H9 (cell line): ENCODE measurements around the gene ZBTB20. TPM values are rescaled to one million over a fixed set of nuclear protein-coding genes. Genes with fewer than 3 reads are reported as not detected.

Experiments used
- DNase-seq: peaks from one replicate; pipeline ENCODE4 v3.0.0-alpha.2; 2017
- H2AFZ ChIP-seq: one replicate; pipeline ENCODE4 v1.6.1; 2013; ENCODE audit warnings: mild to moderate bottlenecking, low read length, control low read depth, moderate library complexity
- H2AK5ac ChIP-seq: 2 replicates; pipeline ENCODE4 v1.6.1; 2013; ENCODE audit warnings: low read length, control low read depth, mixed read lengths; ENCODE audit not compliant: insufficient read length
- H2BK120ac ChIP-seq: one replicate; pipeline ENCODE4 v1.6.1; 2013; ENCODE audit warnings: low read depth, mild to moderate bottlenecking, low read length, control low read depth, inconsistent platforms; ENCODE audit not compliant: poor library complexity, severe bottlenecking
- H2BK12ac ChIP-seq: 2 replicates; pipeline ENCODE4 v1.6.1; 2013; ENCODE audit warnings: low read length, control low read depth, mixed read lengths, low read depth; ENCODE audit not compliant: insufficient read length
- H2BK15ac ChIP-seq: 2 replicates; pipeline ENCODE4 v1.6.1; 2013; ENCODE audit warnings: low read depth, low read length, control low read depth
- H2BK20ac ChIP-seq: one replicate; pipeline ENCODE4 v1.6.1; 2013; ENCODE audit warnings: low read depth, mild to moderate bottlenecking, low read length, control low read depth, inconsistent platforms; ENCODE audit not compliant: poor library complexity, severe bottlenecking
- H2BK5ac ChIP-seq: 2 replicates; pipeline ENCODE4 v1.6.1; 2013; ENCODE audit warnings: low read length, control low read depth, mixed read lengths; ENCODE audit not compliant: insufficient read length
- H3K14ac ChIP-seq: 2 replicates; pipeline ENCODE4 v1.6.1; 2013; ENCODE audit warnings: low read length, control low read depth; ENCODE audit not compliant: insufficient read depth
- H3K18ac ChIP-seq: 2 replicates; pipeline ENCODE4 v1.6.1; 2013; ENCODE audit warnings: low read depth, mild to moderate bottlenecking, mixed read lengths, low read length, control low read depth; ENCODE audit not compliant: insufficient read length
- H3K23ac ChIP-seq: 2 replicates; pipeline ENCODE4 v1.6.1; 2013; ENCODE audit warnings: low read length, control low read depth, mixed read lengths, low read depth; ENCODE audit not compliant: insufficient read length
- H3K23me2 ChIP-seq: 2 replicates; pipeline ENCODE4 v1.6.1; 2013; ENCODE audit warnings: low read depth, mild to moderate bottlenecking, mixed read lengths, low read length, control low read depth; ENCODE audit not compliant: insufficient read length, poor library complexity, severe bottlenecking
- H3K27ac ChIP-seq: 2 replicates; pipeline ENCODE4 v1.5.1; 2013; ENCODE audit warnings: low read length, control low read depth, mixed read lengths, low read depth; ENCODE audit not compliant: insufficient read length
- H3K27me3 ChIP-seq: 2 replicates; pipeline ENCODE4 v1.6.1; 2013; ENCODE audit warnings: low read length, control low read depth, inconsistent platforms; ENCODE audit not compliant: insufficient read depth
- H3K4ac ChIP-seq: 2 replicates; pipeline ENCODE4 v1.6.1; 2013; ENCODE audit warnings: low read depth, mild to moderate bottlenecking, control low read depth, inconsistent platforms, low read length, moderate library complexity
- H3K4me1 ChIP-seq: 2 replicates; pipeline ENCODE4 v1.6.1; 2013; ENCODE audit warnings: low read length, control low read depth, inconsistent platforms; ENCODE audit not compliant: insufficient read depth
- H3K4me2 ChIP-seq: 2 replicates; pipeline ENCODE4 v1.6.1; 2013; ENCODE audit warnings: low read length, control low read depth, mixed read lengths; ENCODE audit not compliant: insufficient read length, insufficient read depth
- H3K56ac ChIP-seq: 2 replicates; pipeline ENCODE4 v1.6.1; 2013; ENCODE audit warnings: low read depth, mild to moderate bottlenecking, mixed read lengths, low read length, control low read depth; ENCODE audit not compliant: insufficient read length
- H3K79me1 ChIP-seq: 2 replicates; pipeline ENCODE4 v1.6.1; 2013; ENCODE audit warnings: low read depth, mild to moderate bottlenecking, moderate library complexity, low read length, control low read depth, inconsistent platforms; ENCODE audit not compliant: insufficient read depth, poor library complexity, severe bottlenecking
- H3K79me2 ChIP-seq: 2 replicates; pipeline ENCODE4 v1.6.1; 2013; ENCODE audit warnings: low read length, control low read depth, inconsistent platforms; ENCODE audit not compliant: insufficient read depth
- H3K9ac ChIP-seq: 2 replicates; pipeline ENCODE4 v1.6.1; 2013; ENCODE audit warnings: low read length, control low read depth, mixed read lengths; ENCODE audit not compliant: insufficient read length; ENCODE audit errors: extremely low read depth
- H3K9me3 ChIP-seq: one replicate; pipeline ENCODE4 v1.6.1; 2013; ENCODE audit warnings: low read depth, low read length, inconsistent platforms; ENCODE audit not compliant: control insufficient read depth
- H3T11ph ChIP-seq: one replicate; pipeline ENCODE4 v1.6.1; 2013; ENCODE audit warnings: mild to moderate bottlenecking, low read length, control low read depth, inconsistent platforms
- H4K20me1 ChIP-seq: one replicate; pipeline ENCODE4 v1.6.1; 2013; ENCODE audit not compliant: control insufficient read depth, insufficient read length, insufficient read depth
- H4K5ac ChIP-seq: 2 replicates; pipeline ENCODE4 v1.6.1; 2013; ENCODE audit warnings: low read depth, mild to moderate bottlenecking, mixed read lengths, low read length, control low read depth; ENCODE audit not compliant: insufficient read length
- H4K8ac ChIP-seq: replicated peaks from 2 replicates; pipeline ENCODE4 v1.6.1; 2013; ENCODE audit warnings: low read length, control low read depth, mixed read lengths, low read depth; ENCODE audit not compliant: insufficient read length
- H4K91ac ChIP-seq: 2 replicates; pipeline ENCODE4 v1.6.1; 2013; ENCODE audit warnings: low read depth, mild to moderate bottlenecking, moderate library complexity, mixed read lengths, low read length, control low read depth; ENCODE audit not compliant: insufficient read length
- H3K27ac Mint-ChIP-seq, 3 experiments: 2 replicates in 2 of 3; 3 replicates in 1 of 3; pipeline ENCODE4 v1.8.0; 2020 to 2021; ENCODE audit warnings: mixed read lengths in 3 of 3, mild to moderate bottlenecking in 1 of 3, moderate library complexity in 1 of 3
- H3K27me3 Mint-ChIP-seq: 2 replicates; pipeline ENCODE4 v1.8.0; 2021; ENCODE audit warnings: low read depth, mild to moderate bottlenecking, moderate library complexity, mixed read lengths
- H3K36me3 Mint-ChIP-seq, 3 experiments: 2 replicates in 2 of 3; 3 replicates in 1 of 3; pipeline ENCODE4 v1.8.0; 2020 to 2021; ENCODE audit warnings: low read depth in 3 of 3, mixed read lengths in 3 of 3; ENCODE audit not compliant: insufficient read depth in 1 of 3
- H3K4me1 Mint-ChIP-seq, 2 experiments: 2 replicates each; pipeline ENCODE4 v1.8.0; 2020; ENCODE audit warnings: mixed read lengths in 2 of 2
- H3K4me3 Mint-ChIP-seq, 2 experiments: 2 replicates in 1 of 2; 3 replicates in 1 of 2; pipeline ENCODE4 v1.8.0; 2020 to 2021; ENCODE audit warnings: mild to moderate bottlenecking in 2 of 2, mixed read lengths in 2 of 2, moderate library complexity in 1 of 2
- H3K9me3 Mint-ChIP-seq, 2 experiments: 2 replicates in 1 of 2; 3 replicates in 1 of 2; pipeline ENCODE4 v1.8.0; 2020; ENCODE audit warnings: mild to moderate bottlenecking in 2 of 2, mixed read lengths in 2 of 2, moderate library complexity in 1 of 2
- WGBS: extraction: QIAGEN DNeasy Blood & Tissue Kit; methylation state at CpG from one replicate; pipeline ENCODE4 v1.1.7; 2013; ENCODE audit warnings: missing lambda C conversion rate, low lambda C conversion rate, mixed read lengths; ENCODE audit not compliant: insufficient read length; ENCODE audit errors: extremely low coverage; 5-methylcytosine and 5-hydroxymethylcytosine counted together
- total RNA-seq: library from RNA; stranded (reverse); gene quantifications from 2 replicates; pipeline ENCODE4 v1.2.1, GENCODE V29; 2021
- TF ChIP-seq, protein P1 (sequence below): fragments of 200-600 bp; sonication (generic); conservative IDR thresholded peaks from 3 replicates; pipeline ENCODE4 v1.8.0; 2021; ENCODE audit warnings: antibody characterized with exemption, mild to moderate bottlenecking

ZBTB20 gene
- total RNA-seq, 1 experiment from 2014 or later = 0.70 TPM

GRCh38 chr3:114675104-114675503 is 472.0 kb downstream of the ZBTB20 start:
- peaks cover 2 to 18% (median 3%) of the 10 kb centered on the region in 3 experiments; a peak in 4 of 7 replicates for H3K36me3 Mint-ChIP-seq
- no peak overlapping the region for H3K27ac ChIP-seq
- no peak overlapping the region for H3K56ac ChIP-seq
- no peak overlapping the region for H3K4ac ChIP-seq
- no peak overlapping the region for H4K5ac ChIP-seq
- no peak overlapping the region for H2BK20ac ChIP-seq
- H2BK120ac ChIP-seq = no peak overlapping the region
- no peak overlapping the region for H4K8ac ChIP-seq
- no peak overlapping the region for H2BK15ac ChIP-seq
- H3K23me2 ChIP-seq = no peaks in the 10 kb centered on the region
- DNase-seq = no peak
- H4K91ac ChIP-seq = no peak overlapping the region
- no peaks in the 10 kb centered on the region for H4K20me1 ChIP-seq
- H2AFZ ChIP-seq = no peak overlapping the region
- H3K27me3 ChIP-seq = no peaks in the 10 kb centered on the region
- H3K9me3 ChIP-seq = no peaks in the 10 kb centered on the region
- H2AK5ac ChIP-seq = no peak overlapping the region
- no peaks in the 10 kb centered on the region for H3K27me3 Mint-ChIP-seq
- no peak overlapping the region for H3K23ac ChIP-seq
- peak overlapping the region in 1 of 3 experiments; percentile 8; a peak in 1 of 7 replicates for H3K27ac Mint-ChIP-seq
- H3K9me3 Mint-ChIP-seq = peaks cover 7 to 10% of the 10 kb centered on the region in 2 experiments; a peak in 2 of 5 replicates
- no peak overlapping the region for H3K9ac ChIP-seq
- H3K4me1 Mint-ChIP-seq = peaks cover 22 to 27% of the 10 kb centered on the region in 2 experiments
- H3K4me2 ChIP-seq = no peak overlapping the region
- no peak overlapping the region for H2BK12ac ChIP-seq
- H3K18ac ChIP-seq = no peak overlapping the region
- no peaks in the 10 kb centered on the region; the same call in 1 of the 2 replicates for H3K4me1 ChIP-seq
- no peak overlapping the region for H3K4me3 Mint-ChIP-seq
- no peak overlapping the region for H2BK5ac ChIP-seq
- H3T11ph ChIP-seq = no peak overlapping the region
- WGBS = no CpG with 5 or more reads among the region's 4 CpGs
- H3K79me2 ChIP-seq = no peaks in the 10 kb centered on the region
- TF ChIP-seq, protein P1, sequence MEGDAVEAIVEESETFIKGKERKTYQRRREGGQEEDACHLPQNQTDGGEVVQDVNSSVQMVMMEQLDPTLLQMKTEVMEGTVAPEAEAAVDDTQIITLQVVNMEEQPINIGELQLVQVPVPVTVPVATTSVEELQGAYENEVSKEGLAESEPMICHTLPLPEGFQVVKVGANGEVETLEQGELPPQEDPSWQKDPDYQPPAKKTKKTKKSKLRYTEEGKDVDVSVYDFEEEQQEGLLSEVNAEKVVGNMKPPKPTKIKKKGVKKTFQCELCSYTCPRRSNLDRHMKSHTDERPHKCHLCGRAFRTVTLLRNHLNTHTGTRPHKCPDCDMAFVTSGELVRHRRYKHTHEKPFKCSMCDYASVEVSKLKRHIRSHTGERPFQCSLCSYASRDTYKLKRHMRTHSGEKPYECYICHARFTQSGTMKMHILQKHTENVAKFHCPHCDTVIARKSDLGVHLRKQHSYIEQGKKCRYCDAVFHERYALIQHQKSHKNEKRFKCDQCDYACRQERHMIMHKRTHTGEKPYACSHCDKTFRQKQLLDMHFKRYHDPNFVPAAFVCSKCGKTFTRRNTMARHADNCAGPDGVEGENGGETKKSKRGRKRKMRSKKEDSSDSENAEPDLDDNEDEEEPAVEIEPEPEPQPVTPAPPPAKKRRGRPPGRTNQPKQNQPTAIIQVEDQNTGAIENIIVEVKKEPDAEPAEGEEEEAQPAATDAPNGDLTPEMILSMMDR = no peak
- no peak overlapping the region for H3K14ac ChIP-seq
- no peaks in the 10 kb centered on the region for H3K79me1 ChIP-seq
